IMR-90 (cell line): ENCODE measurements around the gene LRRC7. TPM values are rescaled to one million over a fixed set of nuclear protein-coding genes. Genes with fewer than 3 reads are reported as not detected.

Experiments used
- CHD1 ChIP-seq: IDR thresholded peaks from 2 replicates; pipeline ENCODE4 v1.6.1; 2012; ENCODE audit warnings: low read depth, low read length, improper control_type of control experiment
- ELK1 ChIP-seq: fragments of 150-350 bp; IDR thresholded peaks from 2 replicates; pipeline ENCODE4 v1.6.1; 2016; ENCODE audit warnings: low read depth, mild to moderate bottlenecking, low read length, moderate library complexity, borderline replicate concordance
- MAFK ChIP-seq: IDR thresholded peaks from 2 replicates; pipeline ENCODE4 v1.6.1; 2012; ENCODE audit warnings: low read depth, low read length, improper control_type of control experiment
- MAZ ChIP-seq: IDR thresholded peaks from 2 replicates; pipeline ENCODE4 v1.6.1; 2012; ENCODE audit warnings: low read depth, mild to moderate bottlenecking, low read length, improper control_type of control experiment, moderate library complexity, borderline replicate concordance
- RFX5 ChIP-seq: IDR thresholded peaks from 2 replicates; pipeline ENCODE4 v1.8.0; 2012; ENCODE audit warnings: low read depth, mild to moderate bottlenecking, low read length, moderate library complexity
- SMC3 ChIP-seq: fragments of 150-350 bp; IDR thresholded peaks from 2 replicates; pipeline ENCODE4 v1.6.1; 2016; ENCODE audit warnings: low read depth, mild to moderate bottlenecking, antibody characterized with exemption, low read length, moderate library complexity
- polyA plus RNA-seq, 3 experiments: library from polyadenylated mRNA; depleted of rRNA; stranded (reverse); fragments of >200 nt; gene quantifications; 2 replicates each; pipeline ENCODE4 v1.2.3, GENCODE V29; 2012; ENCODE audit warnings: low replicate concordance in 1 of 3
- total RNA-seq: library from RNA; depleted of rRNA; stranded (reverse); fragments of >200 nt; gene quantifications from 2 replicates; pipeline ENCODE4 v1.2.3, GENCODE V29; 2012

The LRRC7 gene
- total and polyA plus RNA-seq, 2 of the 4 experiments (the other 2 are of a cell fraction): under 0.01 to 0.02 TPM

GRCh38 chr1:69919129-69919921 is 351.6 kb downstream of the LRRC7 start (continued):
- no peak for TF ChIP-seq ELK1
- TF ChIP-seq RFX5: no peak
- no peak for TF ChIP-seq SMC3
- no peak for TF ChIP-seq MAFK
- no peak for TF ChIP-seq MAZ
- no peak for TF ChIP-seq CHD1
